HG03565 (cell line): ENCODE results near the gene RNASEL.

Source experiments
- ATAC-seq: cut with Tn5 transposase; IDR thresholded peaks from one replicate; pipeline ENCODE4 v1.9.1; 2021; ENCODE audit warnings: mild to moderate bottlenecking, moderate library complexity; ENCODE audit not compliant: unreplicated experiment

The RNASEL gene

GRCh38 chr1:182622901-182623528 is 34.0 kb upstream of the RNASEL start:
- peak; percentile 35 for ATAC-seq

- no peak for ATAC-seq
Measured at GRCh38 chr1:182621906-182622305, 32.9 kb upstream of the RNASEL start.

- no peak for ATAC-seq
Measured at GRCh38 chr1:182620924-182621585, 32.0 kb upstream of the RNASEL start.

- ATAC-seq, result no peak
Measured at GRCh38 chr1:182617734-182618351, 28.8 kb upstream of the RNASEL start.

GRCh38 chr1:182617014-182617429 is 28.0 kb upstream of the RNASEL start:
- ATAC-seq, result no peak

- peak; percentile 75 for ATAC-seq
Measured at GRCh38 chr1:182616130-182617013, 27.3 kb upstream of the RNASEL start.

- ATAC-seq, result no peak
Measured at GRCh38 chr1:182615468-182616129, 26.5 kb upstream of the RNASEL start.

GRCh38 chr1:182614796-182615454 is 25.9 kb upstream of the RNASEL start:
- peak; percentile 34 for ATAC-seq

- ATAC-seq, result no peak
Measured at GRCh38 chr1:182611787-182612186, 22.7 kb upstream of the RNASEL start.

- no peak for ATAC-seq
Measured at GRCh38 chr1:182611326-182611725, 22.3 kb upstream of the RNASEL start.

GRCh38 chr1:182610606-182611194 is 21.6 kb upstream of the RNASEL start:
- no peak for ATAC-seq

GRCh38 chr1:182608845-182609610 is 20.0 kb upstream of the RNASEL start:
- ATAC-seq, result no peak

GRCh38 chr1:182608236-182608635 is 19.2 kb upstream of the RNASEL start:
- no peak for ATAC-seq

GRCh38 chr1:182607566-182607965 is 18.5 kb upstream of the RNASEL start:
- no peak for ATAC-seq

GRCh38 chr1:182604175-182605164 is 15.4 kb upstream of the RNASEL start, which contains the start of gene RGS16:
RGS16 (minus strand) TSS chr1:182604389; CDS start chr1:182604259, 130 bp downstream.
- ATAC-seq, result peak; percentile 63

GRCh38 chr1:182603646-182604174 is 14.7 kb upstream of the RNASEL start:
- ATAC-seq, result no peak

GRCh38 chr1:182602935-182603645 is 14.0 kb upstream of the RNASEL start:
- no peak for ATAC-seq
